HCT116 (cell line): ENCODE measurements around the gene DLG5. TPM values are rescaled to one million over a fixed set of nuclear protein-coding genes. Genes with fewer than 3 reads are reported as not detected.

ENCODE experiments used
- ATAC-seq: fragments of 200-7000 bp; cut with Tn5 transposase; 2 replicates; pipeline ENCODE4 v1.9.1; 2020; ENCODE audit warnings: mild to moderate bottlenecking, moderate library complexity
- BruUV-seq: library from RNA; stranded (reverse); fragments of 400-500 nt; replicated peaks from 2 replicates; lab custom pipeline; 2021; lab: Mats Ljungman, UMichigan
- CTCF ChIA-PET: fragments of 300-600 bp; sonication (Branson Sonifier 250); formaldehyde crosslinking; loops from one replicate; lab custom pipeline; 2021; ENCODE audit warnings: antibody characterized with exemption; lab: Charles Lee
- POLR2A ChIA-PET: fragments of 300-600, 350-600 bp; sonication (Branson Sonifier 250); formaldehyde crosslinking; loops from one replicate; lab custom pipeline; 2021; ENCODE audit warnings: antibody characterized with exemption; lab: Charles Lee
- RAD21 ChIA-PET, 2 experiments: fragments of 300-600 bp; sonication (Branson Sonifier 250); formaldehyde crosslinking; loops; one replicate each; lab custom pipeline; 2023; ENCODE audit warnings: low total read pairs in 2 of 2; ENCODE audit not compliant: uncharacterized antibody in 2 of 2, unreplicated experiment in 2 of 2, low non-redundant PET in 1 of 2; lab: Charles Lee
- DNase-seq: peaks from one replicate; pipeline ENCODE4 v3.0.0-alpha.2; 2010; ENCODE audit warnings: low read depth, low spot score
- H2AFZ ChIP-seq: fragments of 200-600 bp; shearing (Covaris generic), sonication (generic); 2 replicates; pipeline ENCODE4 v1.6.1; 2017; ENCODE audit warnings: low read depth, mixed run types, mixed read lengths, antibody characterized with exemption, low read length; ENCODE audit not compliant: poor library complexity, severe bottlenecking
- H3K27ac ChIP-seq: 2 replicates; pipeline ENCODE4 v1.5.1; 2012; ENCODE audit warnings: low read depth, low read length
- H3K27me3 ChIP-seq: fragments of 200-600 bp; sonication (generic); 2 replicates; pipeline ENCODE4 v1.6.1; 2016; ENCODE audit warnings: mixed run types, low read length, mixed read lengths; ENCODE audit not compliant: insufficient read depth
- H3K36me3 ChIP-seq, 2 experiments: fragments of 200-500 bp in 1 of 2; fragments of 200-600 bp in 1 of 2; sonication (Bioruptor generic) in 1 of 2; sonication (generic) in 1 of 2; 2 replicates each; pipeline versions ENCODE4 v1.5.1 to v1.6.1; 2014 to 2016; ENCODE audit warnings: low read length in 2 of 2, inconsistent platforms in 1 of 2, mixed read lengths in 1 of 2, mixed run types in 1 of 2; ENCODE audit not compliant: insufficient read depth in 2 of 2, control insufficient read depth in 1 of 2
- H3K4me1 ChIP-seq, 2 experiments: fragments of 200-600 bp in 1 of 2; sonication (generic) in 1 of 2; 2 replicates each; pipeline versions ENCODE4 v1.5.1 to v1.6.1; 2012 to 2017; ENCODE audit warnings: low read length in 2 of 2, inconsistent platforms in 1 of 2, mild to moderate bottlenecking in 1 of 2, mixed read lengths in 1 of 2, mixed run types in 1 of 2, moderate library complexity in 1 of 2; ENCODE audit not compliant: insufficient read depth in 2 of 2, control insufficient read depth in 1 of 2
- H3K4me2 ChIP-seq: fragments of 200-600 bp; sonication (generic); 2 replicates; pipeline ENCODE4 v1.6.1; 2017; ENCODE audit warnings: mixed run types, low read length, mixed read lengths
- H3K4me3 ChIP-seq, 2 experiments: fragments of 200-600 bp in 1 of 2; sonication (generic) in 1 of 2; replicated peaks in 1 of 2; 2 replicates each; pipeline ENCODE4 v1.5.1; 2011 to 2016; ENCODE audit warnings: low read length in 2 of 2, control low read depth in 1 of 2, low read depth in 1 of 2, mild to moderate bottlenecking in 1 of 2, mixed read lengths in 1 of 2, mixed run types in 1 of 2
- H3K79me2 ChIP-seq: fragments of 200-600 bp; sonication (generic); 2 replicates; pipeline ENCODE4 v1.6.1; 2017; ENCODE audit warnings: mild to moderate bottlenecking, mixed run types, low read length, moderate library complexity, mixed read lengths; ENCODE audit not compliant: insufficient read depth
- H3K9ac ChIP-seq: fragments of 200-600 bp; sonication (generic); 2 replicates; pipeline ENCODE4 v1.6.1; 2016; ENCODE audit warnings: low read length, mixed read lengths
- H3K9me2 ChIP-seq: fragments of 200-600 bp; sonication (generic), shearing (Covaris generic); 2 replicates; pipeline ENCODE4 v1.6.1; 2017; ENCODE audit warnings: mixed run types, mild to moderate bottlenecking, moderate library complexity; ENCODE audit not compliant: insufficient read depth
- H3K9me3 ChIP-seq, 2 experiments: fragments of 200-500 bp in 1 of 2; fragments of 200-600 bp in 1 of 2; sonication (Bioruptor generic) in 1 of 2; sonication (generic) in 1 of 2; 2 replicates each; pipeline ENCODE4 v1.6.1; 2014 to 2017; ENCODE audit warnings: low read length in 2 of 2, mixed read lengths in 2 of 2, inconsistent platforms in 1 of 2, low read depth in 1 of 2, mild to moderate bottlenecking in 1 of 2, mixed run types in 1 of 2, moderate library complexity in 1 of 2; ENCODE audit not compliant: control insufficient read depth in 1 of 2, insufficient read depth in 1 of 2
- H4K20me1 ChIP-seq: fragments of 200-600 bp; sonication (generic), shearing (Covaris generic); 2 replicates; pipeline ENCODE4 v1.6.1; 2017; ENCODE audit warnings: mixed run types, mild to moderate bottlenecking, moderate library complexity; ENCODE audit not compliant: insufficient read depth
- ATF3 ChIP-seq: IDR thresholded peaks from 2 replicates; pipeline ENCODE4 v1.6.1; 2012
- CBX3 ChIP-seq: IDR thresholded peaks from 2 replicates; pipeline ENCODE4 v1.6.1; 2012; ENCODE audit warnings: low read depth
- CEBPB ChIP-seq: IDR thresholded peaks from 2 replicates; pipeline ENCODE4 v1.6.1; 2012; ENCODE audit warnings: low read depth
- CTCF ChIP-seq, 3 experiments: fragments of 200-600 bp in 1 of 3; sonication (generic) in 1 of 3; IDR thresholded peaks in 2 of 3; conservative IDR thresholded peaks in 1 of 3; 2 replicates each; pipeline ENCODE4 v1.5.1; 2012 to 2017; ENCODE audit warnings: low read depth in 2 of 3, low read length in 2 of 3, antibody characterized with exemption in 1 of 3, borderline replicate concordance in 1 of 3, control low read depth in 1 of 3, mild to moderate bottlenecking in 1 of 3, mixed read lengths in 1 of 3, mixed run types in 1 of 3, moderate library complexity in 1 of 3; ENCODE audit not compliant: insufficient read depth in 1 of 3
- EGR1 ChIP-seq: IDR thresholded peaks from 2 replicates; pipeline ENCODE4 v1.6.1; 2012; ENCODE audit warnings: low read depth
- EZH2phosphoT487 ChIP-seq: fragments of 200-600 bp; IDR thresholded peaks from 2 replicates; pipeline ENCODE4 v1.6.1; 2018; ENCODE audit warnings: antibody characterized with exemption, borderline replicate concordance
- ZBTB33 ChIP-seq: IDR thresholded peaks from 2 replicates; pipeline ENCODE4 v1.6.1; 2011; ENCODE audit warnings: mild to moderate bottlenecking, low read length, moderate library complexity; ENCODE audit not compliant: insufficient replicate concordance; ENCODE audit errors: extremely low read depth
- ZNF274 ChIP-seq: fragments of 200-500 bp; sonication (Bioruptor generic); IDR thresholded peaks from 2 replicates; pipeline ENCODE4 v1.6.1; 2014; ENCODE audit warnings: mild to moderate bottlenecking, low read depth, low read length, inconsistent platforms
- intact Hi-C: fragments of 100-400 bp; cut with micrococcal nuclease; formaldehyde crosslinking; loops from 2 replicates; pipeline ENCODE4 v1.10.0; 2022
- total RNA-seq: library from RNA; stranded (reverse); gene quantifications from one replicate; pipeline ENCODE4 v1.2.1, GENCODE V29; 2021; ENCODE audit not compliant: unreplicated experiment

Gene DLG5
- total RNA-seq, 1 experiment from 2014 or later: 44.8 TPM

- no peak for TF ChIP-seq CBX3
Observed at GRCh38 chr10:77844713-77845445, 81.7 kb downstream of the DLG5 start (continued).

GRCh38 chr10:77844177-77844576 lies 82.4 kb downstream of the DLG5 start:
- no peak for TF ChIP-seq ZNF274
- no peak for TF ChIP-seq EZH2phosphoT487
- TF ChIP-seq, all 23 proteins: peak for 0
- H4K20me1 ChIP-seq: no peaks in the 10 kb centered on the region
- H3K27me3 ChIP-seq: no peaks in the 10 kb centered on the region
- H3K4me3 ChIP-seq: no peak overlapping the region
- ChIA-PET RAD21 (no interaction called here), POLR2A (no interaction called here), CTCF (interaction anchor here (1.0 kb wide), 1 partner anchor 130 kb away, joined by 5 read pairs; no protein-coding TSS in a partner anchor)
- BruUV-seq: no TSS peak
- H3K27ac ChIP-seq: no peak overlapping the region
- no peaks in the 10 kb centered on the region; the same call in 1 of the 2 replicates for H3K79me2 ChIP-seq
- H3K9me3 ChIP-seq: no peaks in the 10 kb centered on the region
- peaks cover 5 to 28% of the 10 kb centered on the region in 2 experiments; a peak in 2 of 4 replicates for H3K36me3 ChIP-seq
- H3K9ac ChIP-seq: peak overlapping the region; percentile 40; the same call in 1 of the 2 replicates
- H3K9me2 ChIP-seq: no peaks in the 10 kb centered on the region
- intact Hi-C loops: loop anchor here (10.0 kb wide), 1 partner anchor 669 kb away; no protein-coding TSS in a partner anchor
- no peak overlapping the region for H2AFZ ChIP-seq
- H3K4me1 ChIP-seq: peaks cover 24 to 35% of the 10 kb centered on the region in 2 experiments
- ATAC-seq: no peak
- no peak for DNase-seq
- H3K4me2 ChIP-seq: no peak overlapping the region

DNA sequence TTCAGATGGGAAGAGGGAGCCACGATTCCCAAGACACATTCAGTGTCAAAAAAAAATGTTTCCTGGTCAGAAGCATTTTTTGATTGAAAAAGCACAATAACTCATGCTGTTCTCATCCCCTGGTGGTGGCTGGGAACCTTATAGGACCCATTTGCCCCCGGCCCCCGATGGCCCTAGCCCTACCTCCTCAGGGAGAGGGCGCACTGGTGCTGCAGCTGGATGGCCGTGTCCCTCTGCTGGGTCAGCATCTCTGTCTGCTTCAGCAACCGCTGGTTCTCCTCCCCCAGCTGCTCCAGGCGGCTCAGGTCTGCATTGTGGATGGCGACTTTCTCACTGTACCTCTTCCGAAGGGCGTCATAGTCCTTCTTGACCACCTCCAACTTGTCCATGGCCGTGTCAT lies 83.3 kb downstream of the DLG5 start:
- ATAC-seq (no peak), DNase-seq (no peak)
- Histone ChIP-seq H3K36me3 (peaks cover 5 to 28% of the 10 kb centered on the region in 2 experiments; a peak in 2 of 4 replicates), H3K27ac (no peak overlapping the region), H3K27me3 (no peaks in the 10 kb centered on the region), H3K9ac (no peak overlapping the region), H3K4me2 (no peak overlapping the region), H3K4me3 (no peak overlapping the region), H3K79me2 (no peaks in the 10 kb centered on the region; the same call in 1 of the 2 replicates), H3K9me2 (no peaks in the 10 kb centered on the region), H2AFZ (no peak overlapping the region), H3K9me3 (no peaks in the 10 kb centered on the region), H4K20me1 (no peaks in the 10 kb centered on the region), H3K4me1 (peaks cover 20 to 28% of the 10 kb centered on the region in 2 experiments)
- no peak for TF ChIP-seq EGR1
- TF ChIP-seq ATF3: no peak
- TF ChIP-seq CEBPB: no peak
- no peak for TF ChIP-seq ZBTB33
- TF ChIP-seq CTCF (IDR thresholded peaks at IDR 0.05 in 2 of 3, conservative IDR thresholded peaks at IDR 0.05 in 1 of 3; ENCODE audit: borderline replicate concordance in 1 of 3, insufficient read depth in 1 of 3, low read depth in 2 of 3, low read length in 2 of 3): no peak
- ChIA-PET RAD21 (no interaction called here), POLR2A (no interaction called here), CTCF (no interaction called here)
- intact Hi-C loops: loop anchor here (10.0 kb wide), 1 partner anchor 668 kb away; no protein-coding TSS in a partner anchor
- BruUV-seq: no TSS peak
